ENCODE results near the gene PLEKHA1.

PLEKHA1 gene

GRCh38 chr10:122347170-122347841, 27.2 kb upstream of the PLEKHA1 start:
- DNase-seq, result no peak

GRCh38 chr10:122348512-122348911, 26.0 kb upstream of the PLEKHA1 start:
- no peak for DNase-seq

GRCh38 chr10:122348935-122349361, 25.6 kb upstream of the PLEKHA1 start:
- no peak for DNase-seq

GRCh38 chr10:122349758-122350369, 24.6 kb upstream of the PLEKHA1 start:
- DNase-seq, result no peak

- no peak for DNase-seq
Observed at GRCh38 chr10:122350893-122351292, 23.6 kb upstream of the PLEKHA1 start.

GRCh38 chr10:122352817-122353525, 21.5 kb upstream of the PLEKHA1 start:
- no peak for DNase-seq

- DNase-seq, result no peak
Observed at GRCh38 chr10:122354383-122354782, 20.1 kb upstream of the PLEKHA1 start.

- DNase-seq, result no peak
Observed at GRCh38 chr10:122357685-122358084, 16.8 kb upstream of the PLEKHA1 start.

- DNase-seq, result no peak
Observed at GRCh38 chr10:122359621-122360020, 14.9 kb upstream of the PLEKHA1 start.

GRCh38 chr10:122361046-122361445, 13.5 kb upstream of the PLEKHA1 start:
- DNase-seq, result no peak

GRCh38 chr10:122362031-122362592, 12.4 kb upstream of the PLEKHA1 start:
- DNase-seq, result no peak

GRCh38 chr10:122362621-122363020, 11.9 kb upstream of the PLEKHA1 start:
- DNase-seq, result no peak

GRCh38 chr10:122363311-122363710, 11.2 kb upstream of the PLEKHA1 start:
- DNase-seq, result no peak

GRCh38 chr10:122363722-122364463, 10.6 kb upstream of the PLEKHA1 start:
- no peak for DNase-seq

- no peak for DNase-seq
Observed at GRCh38 chr10:122368502-122369254, 5.8 kb upstream of the PLEKHA1 start.

- DNase-seq, result no peak
Observed at GRCh38 chr10:122373108-122373507, 1.4 kb upstream of the PLEKHA1 start.

- no peak for DNase-seq
Observed at GRCh38 chr10:122373721-122374120, 787 bp upstream of the PLEKHA1 start.

- peak; percentile 53 for DNase-seq
Observed at GRCh38 chr10:122374859-122375678, 561 bp downstream of the PLEKHA1 start.

- no peak for DNase-seq
Observed at GRCh38 chr10:122375679-122376160, 1.2 kb downstream of the PLEKHA1 start.

GRCh38 chr10:122376364-122376961, 2.0 kb downstream of the PLEKHA1 start:
- no peak for DNase-seq

GRCh38 chr10:122379041-122379440, 4.5 kb downstream of the PLEKHA1 start:
- no peak for DNase-seq
